Common myeloid progenitor, CD34-positive (primary cell): ENCODE results near the gene PRKCA.
"Not testable (repeated sequence)": the region's sequence is repeated elsewhere in the genome, so short reads cannot be mapped to it uniquely, and the experiment has no call there.

Experiments used
- CTCF ChIA-PET: fragments of 350-600 bp; sonication (Branson Sonifier 250); formaldehyde crosslinking; loops from one replicate; lab custom pipeline; 2021; ENCODE audit warnings: antibody characterized with exemption; lab: Charles Lee
- POLR2A ChIA-PET: fragments of 350-600 bp; sonication (Branson Sonifier 250); formaldehyde crosslinking; loops from one replicate; lab custom pipeline; 2021; ENCODE audit warnings: antibody characterized with exemption; lab: Charles Lee
- DNase-seq, 3 donors: peaks; one replicate each; pipeline versions ENCODE4 v3.0.0 to v3.0.0-alpha.2; 2013
- H3K27ac ChIP-seq, 2 experiments: 1 replicate in 1 of 2; 2 replicates in 1 of 2; pipeline ENCODE4 v1.7.0; 2013; ENCODE audit warnings: inconsistent platforms in 2 of 2, low read length in 2 of 2, mild to moderate bottlenecking in 2 of 2, low read depth in 1 of 2, moderate library complexity in 1 of 2; ENCODE audit not compliant: severe bottlenecking in 2 of 2, insufficient read depth in 1 of 2, poor library complexity in 1 of 2
- H3K27me3 ChIP-seq, 5 experiments: replicated peaks in 2 of 5; 1 replicate in 3 of 5; 2 replicates in 2 of 5; pipeline versions ENCODE4 v1.6.1 to v1.7.0; 2013; ENCODE audit warnings: low read length in 4 of 5, mild to moderate bottlenecking in 2 of 5, moderate library complexity in 2 of 5, inconsistent platforms in 1 of 5; ENCODE audit not compliant: insufficient read depth in 5 of 5, control insufficient read depth in 4 of 5
- H3K36me3 ChIP-seq, 4 experiments: 1 replicate in 2 of 4; 2 replicates in 2 of 4; pipeline versions ENCODE4 v1.6.1 to v1.7.0; 2013; ENCODE audit warnings: low read length in 3 of 4, control low read depth in 1 of 4, mild to moderate bottlenecking in 1 of 4; ENCODE audit not compliant: control insufficient read depth in 4 of 4, insufficient read depth in 4 of 4
- H3K4me1 ChIP-seq, 4 experiments: 1 replicate in 3 of 4; 2 replicates in 1 of 4; pipeline versions ENCODE4 v1.6.1 to v1.7.1; 2013; ENCODE audit warnings: low read length in 3 of 4, mild to moderate bottlenecking in 3 of 4, control low read depth in 1 of 4, inconsistent platforms in 1 of 4, moderate library complexity in 1 of 4; ENCODE audit not compliant: control insufficient read depth in 4 of 4, insufficient read depth in 4 of 4; ENCODE audit errors: control extremely low read depth in 1 of 4
- H3K4me3 ChIP-seq, 7 experiments: 1 replicate in 4 of 7; 2 replicates in 3 of 7; pipeline versions ENCODE4 v1.5.1 to v1.7.0; 2013; ENCODE audit warnings: mild to moderate bottlenecking in 7 of 7, low read length in 6 of 7, moderate library complexity in 6 of 7, inconsistent platforms in 2 of 7, low read depth in 2 of 7, control low read depth in 1 of 7; ENCODE audit not compliant: insufficient read depth in 4 of 7, control insufficient read depth in 1 of 7; ENCODE audit errors: extremely low read depth in 1 of 7
- H3K9me3 ChIP-seq, 5 experiments: 1 replicate in 4 of 5; 2 replicates in 1 of 5; pipeline versions ENCODE4 v1.6.1 to v1.7.1; 2013; ENCODE audit warnings: low read length in 4 of 5, mild to moderate bottlenecking in 2 of 5, inconsistent platforms in 1 of 5, low read depth in 1 of 5, moderate library complexity in 1 of 5; ENCODE audit not compliant: control insufficient read depth in 4 of 5, insufficient read depth in 2 of 5; ENCODE audit errors: control extremely low read depth in 1 of 5
- WGBS: methylation state at CpG from one replicate; pipeline ENCODE4 v1.1.5; 2013; ENCODE audit not compliant: insufficient coverage; 5-methylcytosine and 5-hydroxymethylcytosine counted together

The PRKCA gene

DNA sequence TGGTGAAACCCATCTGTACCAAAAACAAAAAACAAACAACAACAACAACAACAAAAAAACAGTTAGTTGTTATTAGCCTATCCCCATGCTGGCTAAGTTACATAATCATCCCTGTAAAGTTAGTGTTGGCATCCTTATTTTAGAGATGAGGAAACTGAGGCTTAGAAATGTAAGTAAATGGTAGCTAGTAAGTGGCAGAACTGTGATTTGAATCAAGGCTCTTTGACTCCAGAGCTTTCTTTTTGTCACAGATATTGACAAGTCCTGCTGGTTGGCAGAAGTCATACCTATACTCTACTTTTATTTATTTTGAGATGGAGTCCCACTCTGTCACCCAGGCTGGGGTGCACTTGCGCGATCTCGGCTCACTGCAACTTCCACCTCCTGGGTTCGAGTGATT is 42.1 kb downstream of the PRKCA start:
- WGBS: 98% methylated on average over 4 of the region's 4 CpGs
- no peaks in the 10 kb centered on the region for H3K36me3 ChIP-seq
- CTCF ChIA-PET: no interaction called here
- peaks cover 0 to 3% (median 0%) of the 10 kb centered on the region in 4 experiments for H3K4me1 ChIP-seq
- H3K9me3 ChIP-seq: no peaks in the 10 kb centered on the region
- POLR2A ChIA-PET: no interaction called here
- no peak overlapping the region for H3K4me3 ChIP-seq
- no peak overlapping the region for H3K27ac ChIP-seq
- H3K27me3 ChIP-seq: no peaks in the 10 kb centered on the region
- DNase-seq: no peak

DNA sequence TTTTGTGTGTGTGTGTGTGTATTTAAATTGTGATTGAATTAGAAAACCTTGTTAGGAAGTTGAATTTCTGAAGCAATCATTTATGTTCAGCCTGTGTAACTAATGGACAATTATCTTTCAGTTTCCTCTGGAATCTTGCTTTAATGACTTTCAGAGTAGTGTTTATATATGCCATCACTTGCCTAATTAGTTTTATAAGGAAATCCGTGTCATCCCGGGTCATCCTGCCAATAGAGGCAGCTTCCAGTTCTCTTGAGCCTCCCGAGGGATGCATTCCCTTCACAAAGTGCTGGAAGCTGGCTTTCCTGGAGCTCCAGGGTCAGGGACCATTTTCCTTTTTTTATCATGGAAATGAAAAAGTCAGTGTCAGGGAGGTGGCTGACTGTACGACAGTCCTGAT is 42.9 kb downstream of the PRKCA start:
- no peak overlapping the region for H3K27ac ChIP-seq
- ChIA-PET POLR2A (no interaction called here), CTCF (interaction anchor here (1.6 kb wide), 1 partner anchor 15 kb away, joined by 4 read pairs; no protein-coding TSS in a partner anchor)
- 100% methylated on average over 3 of the region's 4 CpGs for WGBS
- H3K9me3 ChIP-seq: no peaks in the 10 kb centered on the region
- no peaks in the 10 kb centered on the region for H3K27me3 ChIP-seq
- H3K4me1 ChIP-seq: no peaks in the 10 kb centered on the region
- DNase-seq: no peak
- H3K36me3 ChIP-seq: no peaks in the 10 kb centered on the region
- no peak overlapping the region for H3K4me3 ChIP-seq

DNA sequence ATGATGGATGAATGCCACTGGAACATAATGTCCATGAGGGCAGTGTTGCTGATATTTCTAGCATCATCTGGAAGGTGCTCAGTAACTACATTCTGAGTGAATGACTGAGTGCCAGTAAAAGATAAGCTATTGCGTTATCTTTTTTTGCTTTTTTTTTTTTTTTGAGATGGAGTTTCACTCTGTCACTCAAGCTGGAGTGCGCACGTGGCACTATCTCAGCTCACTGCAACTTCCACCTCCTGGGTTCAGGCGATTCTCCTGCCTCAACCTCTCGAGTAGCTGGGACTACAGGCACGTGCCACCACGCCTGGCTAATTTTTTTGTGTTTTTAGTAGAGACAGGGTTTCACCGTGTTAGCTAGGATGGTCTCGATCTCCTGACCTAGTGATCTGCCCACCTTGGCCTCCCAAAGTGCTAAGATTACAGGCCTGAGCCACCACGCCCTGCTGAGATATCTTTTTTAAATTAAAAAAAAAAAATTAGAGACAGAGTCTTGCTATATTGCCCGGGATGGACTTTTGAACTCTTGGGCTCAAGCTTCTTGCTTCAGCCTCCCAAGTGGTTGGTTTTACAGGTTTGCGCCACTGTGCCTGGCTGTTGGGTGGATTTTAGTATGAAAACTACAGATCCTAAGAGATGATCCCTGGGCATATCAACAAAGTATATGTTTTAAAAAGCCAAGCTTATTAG is 43.7 kb downstream of the PRKCA start:
- 97% methylated on average over 5 of the region's 12 CpGs for WGBS
- H3K36me3 ChIP-seq, POLR2A ChIA-PET, H3K4me3 ChIP-seq, DNase-seq, H3K4me1 ChIP-seq, H3K27ac ChIP-seq, H3K9me3 ChIP-seq, H3K27me3 ChIP-seq: not testable (repeated sequence)
- CTCF ChIA-PET: interaction anchor here (1.6 kb wide), 1 partner anchor 14 kb away, joined by 4 read pairs; no protein-coding TSS in a partner anchor

DNA sequence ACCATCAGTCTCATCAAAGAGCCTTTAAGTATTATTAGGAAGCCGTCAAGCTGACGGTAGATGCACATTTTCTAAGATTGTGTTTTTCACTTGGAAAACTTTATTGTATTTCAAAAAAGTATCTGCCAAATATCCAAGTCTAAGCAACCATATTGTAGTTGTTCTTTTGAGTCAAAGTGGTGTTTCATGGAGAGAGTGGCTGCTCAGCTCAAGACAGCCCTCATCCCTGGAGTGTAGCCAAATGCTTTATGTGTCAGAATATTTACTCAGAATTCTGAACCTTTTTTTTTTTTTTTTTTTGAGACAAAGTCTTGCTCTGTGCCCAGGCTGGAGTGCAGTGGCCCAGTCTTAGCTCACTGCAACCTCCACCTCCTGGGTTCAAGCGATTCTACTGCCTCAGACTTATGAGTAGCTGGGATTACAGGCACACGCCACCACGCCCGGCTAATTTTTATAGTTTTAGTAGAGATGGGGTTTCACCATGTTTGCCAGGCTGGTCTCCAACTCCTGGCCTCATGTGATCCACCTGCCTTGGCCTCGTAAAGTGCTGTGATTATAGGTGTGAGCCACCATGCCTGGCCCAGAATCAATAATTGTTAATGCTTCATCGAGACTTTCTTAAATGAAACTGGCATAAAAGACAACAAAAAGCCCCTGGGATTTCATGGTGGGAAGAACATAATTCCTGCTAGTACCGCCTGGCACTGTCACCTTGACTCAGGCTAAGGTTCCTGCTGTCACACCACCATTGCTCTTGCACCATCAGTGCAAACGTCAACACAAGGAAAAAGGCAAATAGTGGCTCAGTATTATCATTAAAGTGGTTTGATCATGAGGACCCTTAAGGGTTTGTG is 45.5 kb downstream of the PRKCA start:
- WGBS: 100% methylated on average over 4 of the region's 10 CpGs
- Histone ChIP-seq H3K27ac (no peak overlapping the region), H3K4me3 (no peak overlapping the region), H3K9me3 (no peaks in the 10 kb centered on the region), H3K27me3 (no peaks in the 10 kb centered on the region), H3K4me1 (no peaks in the 10 kb centered on the region), H3K36me3 (no peaks in the 10 kb centered on the region)
- no peak for DNase-seq
- ChIA-PET CTCF (interaction anchor here (0.7 kb wide), 1 partner anchor 86 kb away, joined by 4 read pairs; no protein-coding TSS in a partner anchor), POLR2A (no interaction called here)

DNA sequence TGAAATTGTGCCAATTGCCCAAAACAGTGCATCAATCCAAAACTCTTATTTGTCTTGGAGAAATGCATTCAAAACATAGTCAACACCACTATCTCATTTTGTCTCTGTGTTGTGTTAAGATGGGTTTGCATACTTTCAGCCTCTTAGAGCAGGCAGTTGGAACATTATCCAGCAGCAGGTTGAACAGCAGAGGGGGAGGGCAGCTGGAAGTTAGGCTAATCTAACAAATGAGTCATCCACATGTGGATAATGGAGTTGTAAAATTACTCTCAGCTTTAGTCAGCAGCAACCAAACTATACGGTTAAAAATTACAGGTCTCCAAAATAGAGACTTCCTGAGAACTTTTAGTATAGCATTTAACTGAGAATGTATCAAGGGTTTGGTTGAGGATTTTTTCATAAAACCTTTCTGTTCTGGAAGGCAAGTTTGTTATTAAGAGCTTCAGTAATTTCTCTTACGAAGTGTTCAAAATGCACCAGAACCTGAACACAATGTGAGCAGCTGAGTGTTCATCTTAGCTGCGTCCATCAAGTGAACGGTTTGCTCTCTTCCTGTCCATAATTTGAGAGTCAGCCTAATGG is 46.3 kb downstream of the PRKCA start:
- Histone ChIP-seq H3K27ac (peak overlapping the region in 1 of 2 experiments; percentile 52), H3K4me1 (no peaks in the 10 kb centered on the region), H3K9me3 (no peaks in the 10 kb centered on the region), H3K4me3 (no peak overlapping the region), H3K36me3 (no peaks in the 10 kb centered on the region), H3K27me3 (no peaks in the 10 kb centered on the region)
- WGBS: no CpG with 5 or more reads among the region's 4 CpGs
- CTCF ChIA-PET: interaction anchor here (0.7 kb wide), 1 partner anchor 85 kb away, joined by 4 read pairs; no protein-coding TSS in a partner anchor
- POLR2A ChIA-PET: no interaction called here
- DNase-seq: no peak

DNA sequence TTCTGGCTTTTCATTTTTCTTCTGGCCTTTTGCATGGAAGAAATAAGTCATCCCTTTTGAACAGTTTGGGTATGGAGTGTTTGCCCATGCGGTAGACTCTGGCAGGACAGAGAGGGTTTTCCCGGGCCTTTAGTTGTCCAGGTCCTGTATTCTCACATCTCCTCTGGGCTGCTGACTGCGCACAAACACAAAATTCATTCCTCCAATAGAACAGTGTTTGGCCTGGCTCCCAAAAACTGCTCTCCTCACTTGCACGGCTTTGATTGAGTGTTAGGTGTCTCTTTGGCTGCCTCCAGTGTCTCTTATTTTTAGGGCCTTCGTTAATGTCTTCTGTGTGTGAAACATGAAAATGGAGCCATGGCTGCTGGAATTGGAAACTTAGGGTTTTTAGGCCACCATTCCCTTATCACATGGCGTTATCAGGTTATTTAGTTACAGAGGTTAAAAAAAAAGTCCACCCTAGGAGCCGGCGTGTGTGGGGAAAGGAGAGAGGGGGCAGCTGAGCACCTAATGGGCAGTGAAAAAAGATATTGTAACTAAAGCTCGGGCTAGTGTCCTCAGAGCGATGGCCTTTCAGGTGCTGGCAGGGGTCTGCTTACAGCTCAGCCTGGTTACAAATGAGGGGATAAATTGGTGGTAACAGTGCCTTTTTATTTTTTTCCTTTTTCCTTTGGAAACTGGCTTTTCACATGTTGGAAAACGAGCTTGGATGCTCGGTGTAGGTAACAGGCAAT is 47.3 kb downstream of the PRKCA start:
- Histone ChIP-seq H3K27ac (peak overlapping the region in 1 of 2 experiments; percentile 52), H3K9me3 (no peaks in the 10 kb centered on the region), H3K4me1 (no peaks in the 10 kb centered on the region), H3K4me3 (no peak overlapping the region), H3K27me3 (no peaks in the 10 kb centered on the region), H3K36me3 (no peaks in the 10 kb centered on the region)
- WGBS: 94% methylated on average over 8 of the region's 12 CpGs
- no peak for DNase-seq
- ChIA-PET POLR2A (no interaction called here), CTCF (no interaction called here)
